WERI-Rb-1 (cell line): Measurements from ENCODE around the gene TKTL1.
"Not testable (repeated sequence)": the region's sequence is repeated elsewhere in the genome, so short reads cannot be mapped to it uniquely, and the experiment has no call there.

Experiments
- DNase-seq: peaks from one replicate; pipeline ENCODE4 v3.0.0-alpha.2; 2020
- H3K27ac ChIP-seq: fragments of 250-450 bp; sonication (Bioruptor Pico); 2 replicates; pipeline ENCODE4 v1.5.1; 2020; ENCODE audit warnings: mild to moderate bottlenecking, moderate library complexity
- H3K27me3 ChIP-seq: fragments of 250-450 bp; sonication (Bioruptor Pico); 2 replicates; pipeline ENCODE4 v1.5.1; 2021; ENCODE audit warnings: mild to moderate bottlenecking, low read depth, moderate library complexity; ENCODE audit not compliant: insufficient read depth, severe bottlenecking
- H3K36me3 ChIP-seq: fragments of 250-450 bp; sonication (Bioruptor Pico); 2 replicates; pipeline ENCODE4 v1.5.1; 2020; ENCODE audit warnings: mild to moderate bottlenecking, moderate library complexity
- H3K4me3 ChIP-seq: 2 replicates; pipeline ENCODE4 v1.5.1; 2011; ENCODE audit warnings: low read depth, mild to moderate bottlenecking, control low read depth, low read length
- H3K9me3 ChIP-seq: fragments of 250-450 bp; sonication (Bioruptor Pico); 2 replicates; pipeline ENCODE4 v1.5.1; 2021; ENCODE audit warnings: mild to moderate bottlenecking, moderate library complexity; ENCODE audit not compliant: severe bottlenecking
- CTCF ChIP-seq: IDR thresholded peaks from 2 replicates; pipeline ENCODE4 v1.5.1; 2011; ENCODE audit warnings: low read depth, mild to moderate bottlenecking, control low read depth, inconsistent platforms, low read length

The TKTL1 gene

GRCh38 chrX:154294791-154295574 lies 612 bp upstream of the TKTL1 start, which contains the start of gene TEX28:
Gene TEX28, minus strand, starts transcription at chrX:154295124. Its CDS starts 3,007 bp downstream, at chrX:154292117.
- Histone ChIP-seq H3K36me3 (no peaks in the 10 kb centered on the region), H3K27ac (no peak within 1 kb of the TSS), H3K27me3 (peaks cover 8% of the 10 kb centered on the region), H3K9me3 (peaks cover 9% of the 10 kb centered on the region), H3K4me3 (no peak within 1 kb of the TSS)
- no peak for TF ChIP-seq CTCF
- DNase-seq: no peak

GRCh38 chrX:154296731-154297130 lies 1.1 kb downstream of the TKTL1 start:
- H3K36me3 ChIP-seq: no peaks in the 10 kb centered on the region
- peaks cover 8% of the 10 kb centered on the region for H3K27me3 ChIP-seq
- no peak for TF ChIP-seq CTCF
- no peak overlapping the region for H3K4me3 ChIP-seq
- H3K27ac ChIP-seq: no peak overlapping the region
- no peak for DNase-seq
- peaks cover 9% of the 10 kb centered on the region for H3K9me3 ChIP-seq

GRCh38 chrX:154298312-154298711 lies 2.7 kb downstream of the TKTL1 start:
- peaks cover 8% of the 10 kb centered on the region for H3K27me3 ChIP-seq
- no peak overlapping the region for H3K27ac ChIP-seq
- TF ChIP-seq CTCF: no peak
- H3K36me3 ChIP-seq: no peaks in the 10 kb centered on the region
- no peak for DNase-seq
- no peak overlapping the region for H3K4me3 ChIP-seq
- H3K9me3 ChIP-seq: peaks cover 9% of the 10 kb centered on the region

- H3K9me3 ChIP-seq: peaks cover 6% of the 10 kb centered on the region
- H3K4me3 ChIP-seq: no peak overlapping the region
- DNase-seq: no peak
- no peak overlapping the region for H3K27ac ChIP-seq
- H3K27me3 ChIP-seq: peaks cover 12% of the 10 kb centered on the region
- no peaks in the 10 kb centered on the region for H3K36me3 ChIP-seq
- no peak for TF ChIP-seq CTCF
These were observed 5.2 kb downstream of the TKTL1 start for GRCh38 chrX:154300816-154301215.

- H3K4me3 ChIP-seq, DNase-seq, H3K36me3 ChIP-seq, H3K9me3 ChIP-seq, H3K27me3 ChIP-seq, H3K27ac ChIP-seq: not testable (repeated sequence)
These were observed 7.4 kb downstream of the TKTL1 start for GRCh38 chrX:154302998-154303397.

- TF ChIP-seq CTCF: no peak
- Histone ChIP-seq H3K27ac (no peak overlapping the region), H3K27me3 (peaks cover 4% of the 10 kb centered on the region), H3K9me3 (no peaks in the 10 kb centered on the region), H3K4me3 (no peak overlapping the region), H3K36me3 (no peaks in the 10 kb centered on the region)
- DNase-seq: no peak
These were observed 7.9 kb downstream of the TKTL1 start for GRCh38 chrX:154303476-154303875.
